ENCODE results near the gene KRT33B. TPM values are rescaled to one million over a fixed set of nuclear protein-coding genes. Genes with fewer than 3 reads are reported as not detected.

Gene KRT33B
- polyA plus RNA-seq, 3 donors, result not detected

DNA sequence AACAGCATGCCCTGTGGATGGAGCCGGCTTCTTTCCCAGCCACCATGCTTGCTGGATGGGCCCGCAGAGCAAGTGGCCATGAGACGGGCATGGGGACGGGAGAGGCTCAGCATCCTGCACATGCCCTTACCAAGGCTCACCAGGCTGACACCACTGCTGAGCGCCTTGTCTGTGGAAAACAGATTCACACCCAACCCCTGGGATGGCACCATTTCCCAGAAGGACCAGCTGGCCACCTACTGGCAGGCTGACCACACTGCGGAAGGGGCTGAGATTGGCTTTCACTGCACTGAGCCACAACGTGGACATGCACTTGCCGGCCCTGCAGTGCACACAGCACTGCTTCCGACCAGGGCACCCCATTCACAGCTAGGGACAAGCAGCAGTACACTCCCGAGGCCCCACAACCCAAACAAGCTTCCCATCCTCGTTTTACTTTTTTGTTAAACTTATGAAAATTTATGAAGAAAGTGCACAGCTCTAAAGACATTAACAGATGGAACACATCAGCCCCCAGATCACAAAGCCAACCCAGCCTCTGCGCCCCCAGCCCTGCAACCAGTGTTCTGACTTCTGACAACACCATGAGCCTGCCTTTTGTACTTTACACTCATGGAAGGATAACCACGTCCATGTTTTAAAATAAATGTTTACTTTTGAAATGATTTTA lies 40.2 kb downstream of the KRT33B start:
- H3K36me3 Mint-ChIP-seq, result no peaks in the 10 kb centered on the region
- H3K9ac ChIP-seq (ENCODE audit: insufficient read depth, low read length, poor library complexity, severe bottlenecking), result no peak overlapping the region
- H3K4me3 Mint-ChIP-seq, result no peak overlapping the region
- H3K4me2 ChIP-seq (replicated peaks; ENCODE audit: extremely low read depth, low read length, poor library complexity, severe bottlenecking), result no peak overlapping the region
- H3K27me3 ChIP-seq (ENCODE audit: control insufficient read depth in 2 of 2, insufficient read depth in 2 of 2, low read length in 2 of 2), result no peaks in the 10 kb centered on the region
- WGBS (ENCODE audit: insufficient coverage), result 75% methylated on average over 8 of the region's 13 CpGs
- TF ChIP-seq, protein P1, sequence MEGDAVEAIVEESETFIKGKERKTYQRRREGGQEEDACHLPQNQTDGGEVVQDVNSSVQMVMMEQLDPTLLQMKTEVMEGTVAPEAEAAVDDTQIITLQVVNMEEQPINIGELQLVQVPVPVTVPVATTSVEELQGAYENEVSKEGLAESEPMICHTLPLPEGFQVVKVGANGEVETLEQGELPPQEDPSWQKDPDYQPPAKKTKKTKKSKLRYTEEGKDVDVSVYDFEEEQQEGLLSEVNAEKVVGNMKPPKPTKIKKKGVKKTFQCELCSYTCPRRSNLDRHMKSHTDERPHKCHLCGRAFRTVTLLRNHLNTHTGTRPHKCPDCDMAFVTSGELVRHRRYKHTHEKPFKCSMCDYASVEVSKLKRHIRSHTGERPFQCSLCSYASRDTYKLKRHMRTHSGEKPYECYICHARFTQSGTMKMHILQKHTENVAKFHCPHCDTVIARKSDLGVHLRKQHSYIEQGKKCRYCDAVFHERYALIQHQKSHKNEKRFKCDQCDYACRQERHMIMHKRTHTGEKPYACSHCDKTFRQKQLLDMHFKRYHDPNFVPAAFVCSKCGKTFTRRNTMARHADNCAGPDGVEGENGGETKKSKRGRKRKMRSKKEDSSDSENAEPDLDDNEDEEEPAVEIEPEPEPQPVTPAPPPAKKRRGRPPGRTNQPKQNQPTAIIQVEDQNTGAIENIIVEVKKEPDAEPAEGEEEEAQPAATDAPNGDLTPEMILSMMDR (IDR thresholded peaks at IDR 0.05), result peak; percentile 84
- peaks cover 0 to 2% (median 0%) of the 10 kb centered on the region in 7 donors for H3K9me3 Mint-ChIP-seq
- no peaks in the 10 kb centered on the region for H3K9me3 ChIP-seq (replicated peaks in 1 of 2; ENCODE audit: control insufficient read depth in 1 of 2, insufficient read depth in 1 of 2, low read length in 2 of 2)
- H3K4me3 ChIP-seq (replicated peaks in 1 of 3; ENCODE audit: low read depth in 2 of 3, low read length in 3 of 3), result no peak overlapping the region
- DNase-seq, result peak; percentile 30 to 42 (median 42)
- H3K36me3 ChIP-seq (replicated peaks in 1 of 2; ENCODE audit: control insufficient read depth in 1 of 2, insufficient read depth in 2 of 2, low read length in 2 of 2), result no peaks in the 10 kb centered on the region
- no peak overlapping the region for H2AFZ ChIP-seq (ENCODE audit: insufficient read depth, low read depth, low read length, poor library complexity, severe bottlenecking)
- H3K27me3 Mint-ChIP-seq (ENCODE audit: low read depth in 3 of 3), result peaks cover 0 to 3% (median 2%) of the 10 kb centered on the region in 3 donors
- H3K4me1 Mint-ChIP-seq, result peaks cover 16% of the 10 kb centered on the region
- peaks cover 0 to 13% of the 10 kb centered on the region in 2 donors for H3K4me1 ChIP-seq (ENCODE audit: control insufficient read depth in 1 of 2, insufficient read depth in 2 of 2, low read length in 2 of 2)
- no peaks in the 10 kb centered on the region for H4K20me1 ChIP-seq (ENCODE audit: insufficient read depth, low read length)
- no peak overlapping the region for H3K27ac Mint-ChIP-seq
- no peak overlapping the region for H3K27ac ChIP-seq (ENCODE audit: low read depth in 1 of 2, low read length in 2 of 2)
- intact Hi-C loops (cut with micrococcal nuclease), result loop anchor here in 1 of 2 donors (10.0 kb wide), 1 partner anchor 425 kb away; no protein-coding TSS in a partner anchor
- no peaks in the 10 kb centered on the region for H3K79me2 ChIP-seq (ENCODE audit: insufficient read depth, low read length)

DNA sequence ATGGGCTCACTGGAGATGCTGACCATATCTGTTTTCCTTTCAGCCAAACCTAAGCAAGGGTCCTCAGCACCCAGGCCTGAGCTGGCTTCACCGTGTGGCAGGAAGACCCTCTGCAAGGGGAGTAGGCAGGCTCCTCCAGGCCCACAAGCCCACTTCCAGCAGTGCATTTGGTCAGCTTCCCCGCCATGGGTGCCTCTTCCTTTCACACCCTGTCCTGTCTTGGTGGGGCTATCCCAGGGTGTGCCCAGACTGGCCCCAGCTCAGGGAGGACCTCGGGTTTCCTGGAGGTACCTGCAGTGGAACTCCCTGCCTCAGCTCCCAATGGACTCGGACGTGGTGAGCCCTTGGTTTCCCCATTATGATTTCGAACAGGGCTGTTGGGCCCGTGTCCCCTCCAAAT lies 41.4 kb downstream of the KRT33B start:
- TF ChIP-seq, protein P1 (IDR thresholded peaks at IDR 0.05), result no peak
- Mint-ChIP-seq H3K27ac (no peak overlapping the region), H3K9me3 (no peaks in the 10 kb centered on the region), H3K4me3 (no peak overlapping the region), H3K4me1 (peaks cover 10% of the 10 kb centered on the region), H3K27me3 (ENCODE audit: low read depth in 3 of 3) (peaks cover 0 to 3% (median 2%) of the 10 kb centered on the region in 3 donors), H3K36me3 (no peaks in the 10 kb centered on the region)
- no peak for DNase-seq
- no peak overlapping the region for H3K9ac ChIP-seq (ENCODE audit: insufficient read depth, low read length, poor library complexity, severe bottlenecking)
- H3K9me3 ChIP-seq (replicated peaks in 1 of 2; ENCODE audit: control insufficient read depth in 1 of 2, insufficient read depth in 1 of 2, low read length in 2 of 2), result no peaks in the 10 kb centered on the region
- H4K20me1 ChIP-seq (ENCODE audit: insufficient read depth, low read length), result no peaks in the 10 kb centered on the region
- no peaks in the 10 kb centered on the region for H3K79me2 ChIP-seq (ENCODE audit: insufficient read depth, low read length)
- 83% methylated on average over 7 of the region's 7 CpGs for WGBS (ENCODE audit: insufficient coverage)
- no peak overlapping the region for H3K4me2 ChIP-seq (replicated peaks; ENCODE audit: extremely low read depth, low read length, poor library complexity, severe bottlenecking)
- H2AFZ ChIP-seq (ENCODE audit: insufficient read depth, low read depth, low read length, poor library complexity, severe bottlenecking), result no peak overlapping the region
- intact Hi-C loops (cut with micrococcal nuclease), result loop anchor here in 1 of 2 donors (10.0 kb wide), 1 partner anchor 423 kb away; no protein-coding TSS in a partner anchor
- no peak overlapping the region for H3K27ac ChIP-seq (ENCODE audit: low read depth in 1 of 2, low read length in 2 of 2)
- H3K4me1 ChIP-seq (ENCODE audit: control insufficient read depth in 1 of 2, insufficient read depth in 2 of 2, low read length in 2 of 2), result peaks cover 0 to 7% of the 10 kb centered on the region in 2 donors
- H3K27me3 ChIP-seq (ENCODE audit: control insufficient read depth in 2 of 2, insufficient read depth in 2 of 2, low read length in 2 of 2), result no peaks in the 10 kb centered on the region
- no peak overlapping the region for H3K4me3 ChIP-seq (replicated peaks in 1 of 3; ENCODE audit: low read depth in 2 of 3, low read length in 3 of 3)
- H3K36me3 ChIP-seq (replicated peaks in 1 of 2; ENCODE audit: control insufficient read depth in 1 of 2, insufficient read depth in 2 of 2, low read length in 2 of 2), result no peaks in the 10 kb centered on the region

All from CD14-positive monocyte (primary cell).